Measurements from ENCODE around the gene MON1A. TPM values are rescaled to one million over a fixed set of nuclear protein-coding genes. Genes with fewer than 3 reads are reported as not detected.

The MON1A gene
- total RNA-seq, 4 donors from 2014 or later = 1.0 to 9.3 (median 5.2) TPM

DNA sequence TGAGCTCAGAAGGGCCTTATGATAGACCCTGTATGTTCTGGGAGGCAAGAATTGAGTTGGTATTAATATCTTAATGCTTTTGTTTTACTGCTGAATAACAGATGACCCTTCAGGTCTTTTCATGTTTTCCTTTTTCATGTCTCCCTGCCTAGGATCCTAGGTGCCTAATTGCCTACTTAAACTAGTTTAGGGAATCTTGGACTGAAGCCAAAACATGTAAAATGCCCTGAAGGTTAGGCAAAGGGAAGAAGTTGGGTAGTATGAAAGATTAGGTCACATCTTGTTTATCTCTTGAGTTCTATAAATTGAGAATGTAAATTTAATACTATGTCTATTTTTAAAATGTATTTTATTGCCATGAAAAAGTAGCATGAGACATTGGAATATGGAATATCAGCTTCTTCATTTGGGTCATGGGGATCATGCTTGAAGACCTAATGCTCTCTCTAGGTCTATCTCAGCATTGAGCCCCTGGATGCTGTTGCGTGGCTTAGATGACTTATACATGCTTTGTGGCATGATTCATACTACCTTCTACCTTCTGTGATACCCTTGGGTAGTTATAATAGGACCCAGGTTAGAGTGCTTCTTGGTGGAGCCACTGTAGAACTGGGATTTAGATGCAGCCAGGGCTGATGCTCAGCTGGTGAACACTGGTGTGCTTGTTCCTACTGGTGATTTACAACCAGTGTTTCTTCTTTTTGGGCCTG, 36.8 kb upstream of the MON1A start:
- Histone ChIP-seq H3K9me3 (no peaks in the 10 kb centered on the region), H3K4me1 (no peaks in the 10 kb centered on the region), H3K27ac (no peak overlapping the region), H3K27me3 (no peaks in the 10 kb centered on the region), H3K4me3 (no peak overlapping the region), H3K36me3 (no peaks in the 10 kb centered on the region)
- intact Hi-C loops (cut with DNase I; ENCODE audit: low total_unique reads) = no loop called here
- no peak for DNase-seq
- no peak for TF ChIP-seq CTCF (IDR thresholded peaks at IDR 0.05)
- no peak for TF ChIP-seq POLR2A (IDR thresholded peaks at IDR 0.05)

GRCh38 chr3:49955636-49956035, 26.0 kb upstream of the MON1A start:
- Histone ChIP-seq H3K27ac (no peak overlapping the region), H3K27me3 (no peaks in the 10 kb centered on the region), H3K4me3 (no peak overlapping the region), H3K9me3 (no peaks in the 10 kb centered on the region), H3K4me1 (peaks cover 0 to 5% of the 10 kb centered on the region in 2 donors), H3K36me3 (no peaks in the 10 kb centered on the region)
- TF ChIP-seq CTCF (IDR thresholded peaks at IDR 0.05) = no peak
- no peak for TF ChIP-seq POLR2A (IDR thresholded peaks at IDR 0.05)
- no peak for DNase-seq
- intact Hi-C loops (cut with DNase I; ENCODE audit: low total_unique reads) = no loop called here

GRCh38 chr3:49952924-49953323, 23.3 kb upstream of the MON1A start:
- intact Hi-C loops (cut with DNase I; ENCODE audit: low total_unique reads) = no loop called here
- Histone ChIP-seq H3K36me3 (no peaks in the 10 kb centered on the region), H3K27ac (no peak overlapping the region), H3K4me1 (no peaks in the 10 kb centered on the region), H3K4me3 (no peak overlapping the region), H3K9me3 (no peaks in the 10 kb centered on the region), H3K27me3 (no peaks in the 10 kb centered on the region)
- TF ChIP-seq CTCF (IDR thresholded peaks at IDR 0.05) (no peak), POLR2A (IDR thresholded peaks at IDR 0.05) (no peak)
- no peak for DNase-seq

GRCh38 chr3:49942651-49943050, 13.0 kb upstream of the MON1A start:
- Histone ChIP-seq H3K4me3 (no peak overlapping the region), H3K4me1 (peaks cover 0 to 8% of the 10 kb centered on the region in 2 donors), H3K9me3 (no peaks in the 10 kb centered on the region), H3K27me3 (no peaks in the 10 kb centered on the region), H3K36me3 (no peaks in the 10 kb centered on the region), H3K27ac (no peak overlapping the region)
- DNase-seq = no peak
- TF ChIP-seq POLR2A (IDR thresholded peaks at IDR 0.05) (no peak), CTCF (IDR thresholded peaks at IDR 0.05) (no peak)
- intact Hi-C loops (cut with DNase I; ENCODE audit: low total_unique reads) = no loop called here

- H3K36me3 ChIP-seq = no peaks in the 10 kb centered on the region
- H3K4me1 ChIP-seq = peaks cover 0 to 8% of the 10 kb centered on the region in 2 donors
- peak overlapping the region; percentile 84 to 94 for H3K27ac ChIP-seq
- DNase-seq = no peak
- no peaks in the 10 kb centered on the region for H3K9me3 ChIP-seq
- H3K4me3 ChIP-seq = peak overlapping the region; percentile 72 to 86
- no peaks in the 10 kb centered on the region for H3K27me3 ChIP-seq
- intact Hi-C loops (cut with DNase I; ENCODE audit: low total_unique reads) = no loop called here
- TF ChIP-seq POLR2A (IDR thresholded peaks at IDR 0.05) (no peak), CTCF (IDR thresholded peaks at IDR 0.05) (no peak)
These were observed 11.1 kb upstream of the MON1A start for GRCh38 chr3:49940667-49941249.

All from uterus (tissue), 4 donors.